GM21528 (cell line): Measurements from ENCODE around the gene BEAN1.
"Not testable (repeated sequence)": the region's sequence is repeated elsewhere in the genome, so short reads cannot be mapped to it uniquely, and the experiment has no call there.

Experiments used
- ATAC-seq: cut with Tn5 transposase; IDR thresholded peaks from one replicate; pipeline ENCODE4 v1.9.1; 2021; ENCODE audit warnings: mild to moderate bottlenecking, moderate library complexity; ENCODE audit not compliant: unreplicated experiment, low FRiP score

BEAN1 gene

GRCh38 chr16:66438536-66438935 is 11.4 kb downstream of the BEAN1 start:
- ATAC-seq: no peak

GRCh38 chr16:66439051-66439730 is 12.1 kb downstream of the BEAN1 start:
- no peak for ATAC-seq

- ATAC-seq: no peak
These were observed 13.2 kb downstream of the BEAN1 start for GRCh38 chr16:66440271-66440802.

DNA sequence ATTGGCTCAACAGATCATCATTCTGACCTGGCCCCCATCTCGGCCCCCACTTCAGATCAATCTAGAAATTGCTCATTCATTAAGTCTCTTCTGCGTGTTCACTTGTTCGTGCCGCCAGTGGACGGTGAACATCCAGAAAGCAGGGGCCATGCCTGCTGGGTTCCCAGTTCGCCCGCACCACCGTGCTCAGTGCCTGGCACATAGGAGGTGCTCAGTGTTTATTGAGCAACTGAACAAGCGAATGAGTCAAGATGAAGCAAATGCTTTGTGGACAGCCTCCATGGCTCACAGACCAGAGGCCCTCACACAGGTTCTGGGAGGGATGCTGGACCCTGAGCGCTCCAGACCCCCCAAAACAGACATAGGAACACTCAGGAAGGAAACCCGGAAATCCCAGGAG is 13.9 kb downstream of the BEAN1 start:
- no peak for ATAC-seq

DNA sequence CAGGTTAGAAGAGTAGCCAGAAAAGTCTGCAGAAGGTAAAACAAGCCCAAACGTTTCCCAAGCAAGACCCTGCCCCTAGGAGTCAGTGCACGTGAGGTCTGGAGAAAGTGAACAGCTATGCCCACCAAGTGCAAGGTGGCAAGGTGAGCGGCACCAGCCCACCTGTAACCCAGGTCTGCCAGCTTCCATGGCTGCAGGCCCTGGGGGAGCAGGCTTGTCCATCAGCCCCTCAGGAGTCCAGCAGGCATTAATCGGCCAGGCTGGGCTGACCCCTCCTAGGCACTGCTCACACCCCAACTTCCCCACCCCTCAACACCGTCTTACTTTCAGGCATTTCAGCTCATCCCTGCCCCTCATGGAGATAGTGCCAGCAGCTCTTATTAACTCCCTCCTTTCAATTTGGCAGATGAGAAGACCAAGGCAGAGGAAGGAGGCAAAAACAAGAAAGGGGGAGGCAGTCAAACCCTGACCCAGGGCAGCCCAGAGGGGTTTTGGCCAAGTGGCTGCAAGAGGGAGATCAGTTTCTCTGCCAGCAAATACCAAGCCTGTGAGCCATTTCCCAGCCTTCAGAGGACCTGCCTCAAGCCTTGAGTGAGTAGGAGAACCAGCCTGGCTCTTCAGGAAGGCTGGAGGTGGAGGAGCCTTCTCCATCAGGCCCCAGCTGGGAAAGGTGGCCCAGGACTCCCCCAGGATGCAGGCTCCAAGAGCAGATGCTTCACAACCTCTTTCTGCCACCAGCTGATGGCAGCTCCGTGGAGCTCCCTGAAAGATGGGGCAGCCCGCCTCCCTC is 14.7 kb downstream of the BEAN1 start:
- no peak for ATAC-seq

DNA sequence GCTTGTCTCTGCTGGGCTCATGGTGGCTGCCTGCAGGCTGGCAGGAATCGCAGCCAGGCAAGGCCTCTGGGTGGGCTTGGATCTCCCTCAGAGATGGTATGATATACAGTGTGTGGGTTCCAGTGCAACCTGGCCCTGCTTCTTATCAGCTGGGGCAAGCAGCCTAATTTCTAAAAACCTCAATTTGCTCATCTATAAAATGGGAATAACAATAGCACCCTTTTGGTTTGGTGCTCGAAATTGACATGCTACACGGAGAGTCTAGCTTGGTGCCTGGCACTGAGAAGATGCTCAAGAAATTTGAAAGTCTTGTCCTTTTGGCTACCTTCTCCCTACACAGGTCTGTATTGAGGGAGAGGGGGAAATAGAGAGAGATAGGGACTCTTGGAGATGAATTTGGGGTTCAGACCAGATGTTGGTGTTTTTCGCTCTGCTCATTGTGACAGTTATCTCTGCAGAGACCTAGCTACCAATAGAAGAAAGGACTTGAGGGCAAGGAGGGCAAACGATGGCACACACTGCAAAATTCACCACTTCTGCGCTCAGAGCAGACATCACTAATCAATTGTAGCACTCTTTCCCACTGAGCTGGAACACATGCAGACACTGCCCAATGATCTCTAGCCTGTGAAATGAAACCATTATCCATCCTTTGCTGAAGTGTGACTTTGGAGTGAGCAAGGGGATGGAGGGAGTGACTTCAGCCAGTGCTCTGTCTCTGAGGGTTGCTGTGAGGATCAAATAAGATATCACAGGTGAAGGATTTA is 15.6 kb downstream of the BEAN1 start:
- ATAC-seq: no peak

DNA sequence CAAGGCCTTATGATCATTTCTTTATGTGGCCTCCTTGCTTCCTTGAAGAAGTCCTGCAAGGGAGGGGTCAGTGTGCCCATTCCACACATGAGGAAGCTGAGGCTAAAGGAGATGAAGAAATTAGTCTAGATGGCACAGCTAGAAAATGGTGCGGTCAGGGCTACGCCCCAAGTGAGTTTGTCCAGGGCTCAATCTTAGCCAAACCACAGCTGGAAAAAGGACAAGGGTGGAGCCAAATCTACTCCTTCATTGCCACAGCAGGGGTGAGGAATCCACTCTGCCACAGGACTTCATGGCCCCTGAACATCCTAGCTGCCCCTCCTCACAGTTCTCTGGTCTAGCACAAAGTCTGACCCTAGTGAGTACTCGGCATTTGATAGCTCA is 16.2 kb downstream of the BEAN1 start:
- ATAC-seq: no peak

DNA sequence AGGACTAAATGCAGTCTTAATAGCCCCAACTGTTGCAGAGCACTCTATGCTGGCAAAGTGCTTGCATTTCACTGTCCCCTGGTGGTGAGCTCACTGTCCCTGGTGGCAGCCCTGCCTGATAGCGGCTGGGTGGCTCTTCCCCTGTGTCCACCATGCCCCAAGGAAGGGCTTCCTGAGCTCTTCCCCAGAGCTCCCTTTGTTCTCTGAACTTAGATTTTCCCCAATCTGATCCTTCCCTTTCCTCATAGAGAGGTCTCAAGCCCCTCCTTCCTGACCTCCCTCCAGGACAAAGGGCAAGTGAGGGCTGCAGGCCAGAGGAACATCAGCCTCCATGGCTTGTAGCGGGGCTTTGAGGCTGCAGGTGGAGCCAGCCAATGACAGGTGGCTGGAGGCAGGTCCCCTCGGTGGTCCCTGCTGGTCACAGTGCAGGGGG is 17.0 kb downstream of the BEAN1 start:
- no peak for ATAC-seq

- no peak for ATAC-seq
These were observed 19.6 kb downstream of the BEAN1 start for GRCh38 chr16:66446737-66447136.

DNA sequence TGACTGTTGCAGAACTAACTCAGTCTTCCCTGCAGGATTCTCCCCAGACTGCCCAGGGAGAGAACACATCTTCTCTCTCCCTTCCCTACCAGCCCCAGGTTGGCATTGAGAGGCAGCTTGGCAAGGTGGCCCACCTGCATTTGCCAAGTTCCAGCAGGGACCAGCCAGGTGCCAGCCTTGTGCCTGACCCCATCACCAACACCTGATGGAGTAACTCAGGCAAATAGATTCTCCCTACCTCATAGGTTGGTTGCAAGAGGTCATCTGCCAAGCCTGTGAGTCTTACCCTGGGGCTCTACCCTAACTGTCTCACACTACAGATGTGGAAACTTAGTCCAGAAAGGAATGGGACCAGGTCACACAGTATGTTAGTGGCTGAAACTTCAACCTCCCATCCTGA is 20.4 kb downstream of the BEAN1 start:
- ATAC-seq: no peak

GRCh38 chr16:66451548-66451947 is 24.5 kb downstream of the BEAN1 start:
- no peak for ATAC-seq

DNA sequence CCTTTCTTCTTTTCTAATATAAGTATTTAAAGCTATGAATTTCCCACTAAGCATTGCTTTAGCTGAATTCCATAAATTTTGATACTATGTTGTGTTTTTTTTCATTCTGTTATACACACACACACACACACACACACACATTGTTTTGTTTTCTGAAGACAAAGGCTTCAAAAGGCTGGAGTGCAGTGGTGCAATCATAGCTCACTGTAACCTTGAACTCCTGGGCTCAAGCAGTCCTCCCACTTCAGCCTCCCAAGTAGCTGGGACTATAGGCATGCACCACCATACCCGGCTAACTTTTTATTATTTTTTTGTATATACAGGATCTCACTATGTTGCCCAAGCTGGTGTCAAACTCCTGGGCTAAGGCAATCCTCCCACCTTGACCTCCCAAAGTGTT is 26.1 kb downstream of the BEAN1 start:
- ATAC-seq: not testable (repeated sequence)

DNA sequence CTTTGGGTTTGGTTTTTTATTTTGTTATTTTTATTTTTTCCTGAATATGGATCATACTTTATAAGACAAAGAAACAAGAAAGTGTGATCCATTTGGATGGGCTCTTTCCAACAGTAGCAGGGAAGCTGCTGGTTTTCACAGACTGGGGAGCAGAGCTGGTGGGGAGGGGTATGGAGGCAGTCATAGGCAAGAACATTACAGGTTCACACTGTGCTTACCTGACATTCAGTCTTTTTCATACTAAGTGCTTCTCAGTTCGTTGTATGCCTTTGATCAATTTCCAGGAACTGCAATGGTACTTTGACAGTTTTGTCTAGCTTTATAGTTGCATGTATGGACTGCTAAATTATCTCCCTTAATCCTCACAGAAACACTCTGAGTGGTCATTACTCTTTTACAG is 27.7 kb downstream of the BEAN1 start:
- no peak for ATAC-seq

DNA sequence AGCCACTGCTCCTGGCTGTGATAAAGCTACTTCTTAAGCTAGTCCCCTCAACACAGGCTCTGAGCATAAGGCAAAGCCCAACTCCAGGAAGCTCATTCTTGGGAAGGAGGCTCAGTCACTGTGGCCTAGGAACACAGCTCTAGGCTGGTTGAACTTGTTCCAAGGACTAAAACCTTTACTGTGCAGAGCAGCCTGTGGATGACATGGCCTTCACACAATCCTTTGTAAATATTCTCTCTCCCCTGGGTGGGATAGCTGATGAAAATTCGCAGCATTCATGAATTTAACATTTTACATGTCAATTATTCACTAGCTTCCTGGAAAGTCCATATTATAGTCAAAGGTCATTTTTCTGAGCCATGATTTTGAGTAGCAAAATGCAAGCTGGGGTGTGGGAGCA is 28.9 kb downstream of the BEAN1 start:
- ATAC-seq: no peak

DNA sequence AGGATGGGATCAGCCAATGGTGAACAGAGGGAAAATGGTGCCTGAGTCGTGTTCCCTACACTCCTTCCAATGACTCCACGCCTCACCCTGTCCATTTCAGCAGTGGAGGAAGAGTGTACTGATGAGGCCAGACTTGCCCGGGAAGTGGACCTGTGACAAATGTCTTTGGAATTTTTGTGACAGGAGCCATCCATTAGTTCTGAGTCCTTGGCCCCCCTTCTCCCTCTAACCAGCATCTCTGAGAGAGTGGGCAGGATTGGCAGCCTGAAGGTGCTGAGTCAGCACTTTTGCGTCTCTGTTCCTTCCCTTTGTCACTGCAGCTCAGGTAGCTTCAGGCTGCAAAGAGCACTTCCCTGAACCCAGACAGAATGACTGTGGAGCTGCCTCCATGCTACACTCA is 30.8 kb downstream of the BEAN1 start:
- ATAC-seq: no peak

DNA sequence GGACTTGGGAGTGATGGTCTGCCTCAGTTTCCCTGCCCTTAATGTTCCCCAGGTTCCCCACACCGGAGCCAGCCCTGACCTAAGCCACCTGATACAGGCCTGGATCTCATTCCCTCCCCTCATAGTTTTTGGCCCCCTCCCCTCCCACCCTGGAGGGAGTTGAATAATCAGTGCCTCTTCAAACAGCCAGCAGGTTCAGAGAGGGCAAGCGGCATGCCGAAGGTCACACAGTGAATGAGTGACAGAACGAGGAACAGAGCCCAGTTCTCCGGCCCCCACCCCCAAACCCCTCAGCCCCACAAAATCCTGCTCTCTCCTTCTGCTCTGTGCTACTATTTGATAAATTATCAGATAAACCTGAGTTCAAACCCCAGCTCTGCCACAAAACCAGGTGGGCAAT is 31.2 kb downstream of the BEAN1 start:
- no peak for ATAC-seq

DNA sequence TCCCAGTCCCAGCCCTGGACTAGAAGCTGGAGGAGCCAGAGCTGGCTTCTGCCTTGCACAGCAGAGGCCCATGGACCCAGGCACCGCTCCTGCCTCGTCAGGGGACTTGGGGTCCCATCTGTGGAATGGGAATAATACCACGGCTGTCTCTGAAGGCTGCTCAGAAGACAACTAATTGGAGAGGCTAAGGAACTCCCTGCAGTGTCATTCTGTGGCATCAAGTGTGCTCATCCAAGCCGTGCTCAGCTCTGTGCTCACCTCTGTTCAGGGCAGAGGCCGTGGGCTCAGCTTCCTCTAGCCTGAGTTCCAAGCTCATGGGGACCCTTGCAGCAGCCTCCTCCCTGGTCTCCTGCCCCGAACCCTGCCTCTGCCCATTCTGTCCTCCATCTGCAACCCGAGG is 31.8 kb downstream of the BEAN1 start:
- ATAC-seq: no peak

- no peak for ATAC-seq
These were observed 32.8 kb downstream of the BEAN1 start for GRCh38 chr16:66459878-66460277.

DNA sequence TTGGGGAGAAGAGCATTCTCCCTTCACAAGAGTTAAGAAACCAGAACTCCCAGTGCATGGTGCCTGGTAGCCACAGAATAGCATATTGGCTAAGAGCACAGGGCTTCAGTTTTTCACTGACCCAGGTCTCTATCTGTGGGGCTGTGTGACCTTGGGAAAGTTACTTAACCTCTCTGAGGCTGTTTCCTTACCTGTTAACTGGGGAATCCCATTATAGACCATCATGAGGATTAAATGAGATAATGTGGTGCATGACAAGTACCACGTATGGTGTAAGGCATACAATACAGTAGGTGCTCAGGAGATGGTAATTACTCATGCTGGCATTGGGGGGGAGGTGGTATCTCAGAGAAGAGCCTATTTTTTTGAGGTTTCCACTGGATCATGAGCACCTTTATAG is 33.6 kb downstream of the BEAN1 start:
- ATAC-seq: no peak

GRCh38 chr16:66462912-66463311 is 35.8 kb downstream of the BEAN1 start:
- ATAC-seq: no peak

DNA sequence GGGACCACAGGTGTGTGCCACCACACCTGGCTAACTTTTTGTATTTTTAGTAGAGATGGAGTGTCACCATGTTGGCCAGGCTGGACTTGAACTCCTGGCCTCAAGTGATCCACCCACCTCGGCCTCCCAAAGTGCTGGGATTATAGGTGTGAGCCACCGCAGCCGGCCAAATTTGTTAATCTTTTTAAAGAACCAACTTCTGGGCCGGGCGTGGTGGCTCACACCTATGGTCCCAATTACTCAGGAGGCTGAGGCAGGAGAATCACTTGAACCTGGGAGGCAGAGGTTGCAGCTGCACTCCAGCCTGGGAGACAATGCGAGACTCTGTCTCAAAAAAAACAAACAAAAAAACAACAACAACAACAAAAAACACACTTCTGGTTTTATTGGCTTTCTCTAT is 38.9 kb downstream of the BEAN1 start:
- not testable (repeated sequence) for ATAC-seq
